ENCODE results near the gene CLEC4A. TPM values are rescaled to one million over a fixed set of nuclear protein-coding genes. Genes with fewer than 3 reads are reported as not detected.

The CLEC4A gene
- total RNA-seq: not detected in 2 replicates

GRCh38 chr12:8123124-8123912 lies at the start of gene CLEC4A:
Gene CLEC4A, plus strand, starts transcription at chr12:8123617. Its CDS starts 262 bp downstream, at chr12:8123879.

GRCh38 chr12:8156845-8157244 lies 33.4 kb downstream of the CLEC4A start, which contains the start of gene ZNF705A:
Gene ZNF705A, plus strand, starts transcription at chr12:8157015. Its CDS starts 15,611 bp downstream, at chr12:8172626.

Other genes with a start within 250 kb of the CLEC4A start
- gene SLC2A3, start 187.4 kb upstream of the CLEC4A start, total RNA-seq: 8.3 and 96.9 TPM in 2 replicates
- 3.4 and 5.5 TPM in 2 replicates for gene FOXJ2, start 90.9 kb upstream of the CLEC4A start, total RNA-seq
- under 0.01 TPM in 1 of 2 replicates, not detected in the other for gene C3AR1, start 57.3 kb upstream of the CLEC4A start, total RNA-seq
- 32.0 and 45.1 TPM in 2 replicates for gene NECAP1, start 41.3 kb upstream of the CLEC4A start, total RNA-seq
- not detected in 2 replicates for gene ZNF705A, start 33.4 kb downstream of the CLEC4A start, total RNA-seq
- gene FAM90A1, start 104.0 kb downstream of the CLEC4A start, total RNA-seq: under 0.01 and 0.21 TPM in 2 replicates

Data from tracheal epithelial cell (primary cell).